Lung (tissue), 12 donors: ENCODE results near the gene ALKBH1. TPM values are rescaled to one million over a fixed set of nuclear protein-coding genes. Genes with fewer than 3 reads are reported as not detected.

Experiments
- ATAC-seq: fragments of 200-7000 bp; cut with Tn5 transposase; one replicate; pipeline ENCODE4 v1.9.1; 2020; ENCODE audit warnings: moderate number of reproducible peaks; ENCODE audit not compliant: insufficient read depth, low FRiP score
- DNase-seq, 3 donors: peaks; one replicate each; pipeline ENCODE4 v3.0.0-alpha.2; 2013 to 2017
- H3K27ac ChIP-seq, 2 donors: one replicate each; pipeline ENCODE4 v1.5.1; 2013; ENCODE audit warnings: mild to moderate bottlenecking in 2 of 2, moderate library complexity in 2 of 2, control low read depth in 1 of 2, inconsistent platforms in 1 of 2, low read depth in 1 of 2, low read length in 1 of 2
- H3K27me3 ChIP-seq, 3 donors: one replicate each; pipeline ENCODE4 v1.5.1; 2013; ENCODE audit warnings: low read length in 2 of 3; ENCODE audit not compliant: control insufficient read depth in 3 of 3, insufficient read depth in 3 of 3
- H3K36me3 ChIP-seq, 4 donors: one replicate each; pipeline ENCODE4 v1.5.1; 2013; ENCODE audit warnings: low read length in 4 of 4, mild to moderate bottlenecking in 1 of 4, moderate library complexity in 1 of 4; ENCODE audit not compliant: control insufficient read depth in 4 of 4, insufficient read depth in 4 of 4
- H3K4me1 ChIP-seq, 5 donors: one replicate each; pipeline ENCODE4 v1.5.1; 2013; ENCODE audit warnings: low read length in 5 of 5, mild to moderate bottlenecking in 2 of 5, moderate library complexity in 1 of 5; ENCODE audit not compliant: control insufficient read depth in 5 of 5, insufficient read depth in 5 of 5
- H3K4me3 ChIP-seq: one replicate; pipeline ENCODE4 v1.5.1; 2013; ENCODE audit warnings: mild to moderate bottlenecking, control low read depth, moderate library complexity
- H3K9ac ChIP-seq, 2 donors: one replicate each; pipeline ENCODE4 v1.5.1; 2013; ENCODE audit warnings: low read length in 2 of 2, control low read depth in 1 of 2; ENCODE audit not compliant: insufficient read depth in 1 of 2
- H3K9me3 ChIP-seq, 4 donors: one replicate each; pipeline ENCODE4 v1.5.1; 2013; ENCODE audit warnings: low read length in 3 of 4, mild to moderate bottlenecking in 1 of 4, moderate library complexity in 1 of 4; ENCODE audit not compliant: control insufficient read depth in 4 of 4, insufficient read depth in 3 of 4
- WGBS, 2 donors: extraction: QIAGEN DNeasy Blood & Tissue Kit; methylation state at CpG; one replicate each; pipeline ENCODE4 v1.1.7; 2013; 5-methylcytosine and 5-hydroxymethylcytosine counted together
- polyA plus RNA-seq, 2 donors: library from polyadenylated mRNA; stranded (reverse); fragments of 200-250 nt; gene quantifications; one replicate each; pipeline ENCODE4 v1.2.1, GENCODE V29; 2013
- total RNA-seq, 2 donors: library from RNA; depleted of rRNA in 1 of 2; stranded (reverse); fragments of >200 nt in 1 of 2; gene quantifications; one replicate each; pipeline ENCODE4 v1.2.1, GENCODE V29; 2014 to 2021
- TF ChIP-seq, protein P1 (sequence below): IDR thresholded peaks from 2 replicates; pipeline ENCODE4 v1.5.1; 2012; ENCODE audit warnings: mild to moderate bottlenecking; ENCODE audit errors: control extremely low read depth, extremely low read depth
- donor health status: control.
- donor health status: control.
- donor health status: Bipolar disorder and iron deficiency.
- donor health status: healthy.
- donor health status: DM: yes; HTN: yes; CAD: no.

The ALKBH1 gene
- total and polyA plus RNA-seq, 4 donors, result 6.2 to 11.7 (median 8.4) TPM

DNA sequence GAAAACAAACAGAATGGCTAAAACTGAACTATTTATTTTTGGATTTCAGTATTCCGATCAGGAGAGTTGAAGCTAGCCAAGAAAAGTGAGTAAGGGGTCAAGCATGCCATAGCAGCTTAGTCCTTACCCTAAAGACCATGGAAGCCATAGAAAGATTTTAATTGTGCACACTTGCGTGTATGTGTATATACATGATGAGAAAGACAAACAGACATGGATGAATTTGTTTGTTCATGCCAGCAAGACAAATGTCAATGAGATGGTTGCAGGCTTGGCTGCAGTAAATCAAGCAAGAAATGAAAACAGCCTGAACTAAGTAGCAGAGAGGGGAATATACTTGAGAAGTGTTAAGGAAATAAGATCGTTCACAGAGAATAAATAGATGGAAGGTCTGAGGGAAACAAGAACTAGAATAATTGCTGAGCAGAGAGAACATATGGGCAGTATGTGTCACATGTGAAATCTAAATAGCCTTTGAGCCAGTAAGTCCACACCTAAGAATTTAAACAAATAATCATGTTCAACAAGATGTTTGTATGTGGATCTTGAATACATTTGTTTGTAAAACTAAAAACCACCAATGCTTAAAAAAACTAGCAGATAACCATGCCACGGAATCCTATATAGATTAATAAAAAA lies 38.4 kb upstream of the ALKBH1 start:
- TF ChIP-seq, protein P1, sequence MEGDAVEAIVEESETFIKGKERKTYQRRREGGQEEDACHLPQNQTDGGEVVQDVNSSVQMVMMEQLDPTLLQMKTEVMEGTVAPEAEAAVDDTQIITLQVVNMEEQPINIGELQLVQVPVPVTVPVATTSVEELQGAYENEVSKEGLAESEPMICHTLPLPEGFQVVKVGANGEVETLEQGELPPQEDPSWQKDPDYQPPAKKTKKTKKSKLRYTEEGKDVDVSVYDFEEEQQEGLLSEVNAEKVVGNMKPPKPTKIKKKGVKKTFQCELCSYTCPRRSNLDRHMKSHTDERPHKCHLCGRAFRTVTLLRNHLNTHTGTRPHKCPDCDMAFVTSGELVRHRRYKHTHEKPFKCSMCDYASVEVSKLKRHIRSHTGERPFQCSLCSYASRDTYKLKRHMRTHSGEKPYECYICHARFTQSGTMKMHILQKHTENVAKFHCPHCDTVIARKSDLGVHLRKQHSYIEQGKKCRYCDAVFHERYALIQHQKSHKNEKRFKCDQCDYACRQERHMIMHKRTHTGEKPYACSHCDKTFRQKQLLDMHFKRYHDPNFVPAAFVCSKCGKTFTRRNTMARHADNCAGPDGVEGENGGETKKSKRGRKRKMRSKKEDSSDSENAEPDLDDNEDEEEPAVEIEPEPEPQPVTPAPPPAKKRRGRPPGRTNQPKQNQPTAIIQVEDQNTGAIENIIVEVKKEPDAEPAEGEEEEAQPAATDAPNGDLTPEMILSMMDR, result no peak
- Histone ChIP-seq H3K9me3 (no peaks in the 10 kb centered on the region), H3K9ac (no peak overlapping the region), H3K36me3 (peaks cover 16 to 35% (median 28%) of the 10 kb centered on the region in 4 donors), H3K27ac (no peak overlapping the region), H3K4me3 (no peak overlapping the region), H3K4me1 (peaks cover 0 to 2% (median 0%) of the 10 kb centered on the region in 5 donors), H3K27me3 (no peaks in the 10 kb centered on the region)
- DNase-seq (no peak), ATAC-seq (no peak)
- whole genome bisulfite sequencing, 2 donors, result 58 to 81% methylated on average over 4 of the region's 4 CpGs

DNA sequence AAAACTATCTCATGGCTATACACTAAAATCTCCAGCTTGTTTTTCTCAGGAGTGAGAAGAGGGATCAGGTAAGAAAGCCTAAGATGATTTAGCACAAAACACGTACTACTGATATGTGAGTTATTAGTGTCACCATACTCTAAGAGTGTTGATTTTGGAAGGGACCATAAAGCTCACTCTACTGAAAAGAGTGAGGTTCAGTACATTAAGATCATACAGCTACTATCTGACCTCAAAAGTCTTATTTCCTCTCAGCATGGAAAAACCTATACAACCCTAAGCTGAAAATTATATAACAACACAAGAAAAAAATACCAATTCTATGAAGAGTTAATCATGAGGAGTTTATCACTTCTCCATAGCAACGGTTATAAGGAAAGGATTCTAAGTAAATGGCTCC lies 33.6 kb upstream of the ALKBH1 start:
- Histone ChIP-seq H3K9ac (no peak overlapping the region), H3K27me3 (no peaks in the 10 kb centered on the region), H3K4me1 (peaks cover 0 to 2% (median 0%) of the 10 kb centered on the region in 5 donors), H3K27ac (no peak overlapping the region), H3K36me3 (peaks cover 11 to 34% (median 25%) of the 10 kb centered on the region in 4 donors), H3K4me3 (no peak overlapping the region), H3K9me3 (no peaks in the 10 kb centered on the region)
- ATAC-seq, result no peak
- TF ChIP-seq, protein P1, result no peak
- 78 to 92% methylated on average over 2 of the region's 2 CpGs for WGBS, 2 donors
- no peak for DNase-seq

DNA sequence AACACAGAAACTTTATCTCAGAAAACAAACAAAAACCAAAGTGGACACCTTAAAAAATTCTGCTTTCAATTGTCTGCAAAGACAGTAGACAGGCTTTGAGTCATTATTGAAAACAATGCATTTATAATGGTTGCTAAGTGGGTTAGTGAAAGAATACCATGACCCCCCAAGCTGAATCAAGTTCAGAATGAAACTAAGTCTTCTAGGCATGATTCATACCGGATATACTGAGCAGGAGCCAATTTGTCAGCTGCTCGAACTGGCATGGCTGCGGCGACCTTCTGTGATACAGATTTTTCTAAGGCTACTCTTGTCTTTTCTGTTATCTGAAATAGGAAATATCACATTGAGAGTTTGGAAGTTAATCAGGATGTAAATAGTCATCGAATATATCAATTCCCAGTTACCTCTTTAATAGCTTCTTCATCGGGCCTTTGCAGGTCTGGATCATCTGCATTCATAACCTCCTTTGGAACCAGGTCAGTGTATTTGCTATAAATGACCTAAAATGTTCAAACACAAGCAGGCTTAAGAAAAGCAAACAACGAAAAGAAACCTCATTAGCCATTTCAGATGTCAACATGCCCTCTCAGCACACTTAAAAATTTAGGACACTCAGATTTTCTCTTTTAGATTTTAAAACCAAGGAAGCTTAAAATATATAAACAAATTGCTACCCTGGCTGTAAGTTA lies 30.9 kb upstream of the ALKBH1 start:
- 68 to 92% methylated on average over 7 of the region's 7 CpGs for WGBS, 2 donors
- TF ChIP-seq, protein P1, result no peak
- peaks cover 15 to 41% (median 25%) of the 10 kb centered on the region in 4 donors for H3K36me3 ChIP-seq

More for the DNA sequence above, 30.9 kb upstream of the ALKBH1 start:
- no peak for ATAC-seq
- Histone ChIP-seq H3K9ac (no peak overlapping the region), H3K4me1 (no peaks in the 10 kb centered on the region), H3K4me3 (no peak overlapping the region), H3K27ac (no peak overlapping the region), H3K27me3 (no peaks in the 10 kb centered on the region), H3K9me3 (no peaks in the 10 kb centered on the region)
- no peak for DNase-seq
